MCF 10A (cell line): ENCODE measurements around the gene SERTAD3. TPM values are rescaled to one million over a fixed set of nuclear protein-coding genes. Genes with fewer than 3 reads are reported as not detected.

ENCODE experiments used
- BruUV-seq: library from RNA; stranded (reverse); fragments of 400-500 nt; replicated peaks from 2 replicates; lab custom pipeline; 2021; lab: Mats Ljungman, UMichigan
- CTCF ChIA-PET: fragments of 300-600 bp; sonication (Branson Sonifier 250); formaldehyde crosslinking; extraction: SDS; loops from one replicate; lab custom pipeline; 2021; ENCODE audit warnings: antibody characterized with exemption, inconsistent platforms; lab: Yijun Ruan, JAX
- POLR2A ChIA-PET: fragments of 300-600, 350-650 bp; sonication (Branson Sonifier 250); formaldehyde crosslinking; extraction: SDS; loops from one replicate; lab custom pipeline; 2020; ENCODE audit warnings: antibody characterized with exemption, inconsistent platforms; lab: Yijun Ruan, JAX
- DNase-seq: peaks from one replicate; pipeline ENCODE4 v3.0.0-alpha.2; 2018; ENCODE audit not compliant: unreplicated experiment
- H3K27ac Mint-ChIP-seq: one replicate; pipeline ENCODE4 v1.8.0; 2022; ENCODE audit warnings: mild to moderate bottlenecking, low read depth, mixed read lengths; ENCODE audit not compliant: unreplicated experiment
- H3K27me3 Mint-ChIP-seq: one replicate; pipeline ENCODE4 v1.8.0; 2022; ENCODE audit warnings: mixed read lengths; ENCODE audit not compliant: insufficient read depth, unreplicated experiment
- H3K36me3 Mint-ChIP-seq: one replicate; pipeline ENCODE4 v1.8.0; 2022; ENCODE audit warnings: mild to moderate bottlenecking, moderate library complexity, mixed read lengths; ENCODE audit not compliant: insufficient read depth, unreplicated experiment
- H3K4me1 Mint-ChIP-seq: one replicate; pipeline ENCODE4 v1.8.0; 2022; ENCODE audit warnings: mixed read lengths; ENCODE audit not compliant: insufficient read depth, unreplicated experiment
- H3K4me3 Mint-ChIP-seq: one replicate; pipeline ENCODE4 v1.8.0; 2022; ENCODE audit warnings: mild to moderate bottlenecking, moderate library complexity, mixed read lengths; ENCODE audit not compliant: unreplicated experiment
- H3K9me3 Mint-ChIP-seq: one replicate; pipeline ENCODE4 v1.8.0; 2022; ENCODE audit warnings: mixed read lengths; ENCODE audit not compliant: unreplicated experiment
- intact Hi-C: fragments of 100-400 bp; cut with micrococcal nuclease; formaldehyde crosslinking; loops from 2 replicates; pipeline ENCODE4 v1.14.1; 2022
- total RNA-seq: library from RNA; stranded (reverse); gene quantifications from 2 replicates; pipeline ENCODE4 v1.2.3, GENCODE V29; 2022
- TF ChIP-seq, protein P1 (sequence below): fragments of 200-600 bp; IDR thresholded peaks from one replicate; pipeline ENCODE4 v1.8.0; 2022; ENCODE audit warnings: antibody characterized with exemption, mild to moderate bottlenecking; ENCODE audit not compliant: unreplicated experiment

SERTAD3 gene
- total RNA-seq, 1 experiment from 2014 or later: 23.3 TPM

DNA sequence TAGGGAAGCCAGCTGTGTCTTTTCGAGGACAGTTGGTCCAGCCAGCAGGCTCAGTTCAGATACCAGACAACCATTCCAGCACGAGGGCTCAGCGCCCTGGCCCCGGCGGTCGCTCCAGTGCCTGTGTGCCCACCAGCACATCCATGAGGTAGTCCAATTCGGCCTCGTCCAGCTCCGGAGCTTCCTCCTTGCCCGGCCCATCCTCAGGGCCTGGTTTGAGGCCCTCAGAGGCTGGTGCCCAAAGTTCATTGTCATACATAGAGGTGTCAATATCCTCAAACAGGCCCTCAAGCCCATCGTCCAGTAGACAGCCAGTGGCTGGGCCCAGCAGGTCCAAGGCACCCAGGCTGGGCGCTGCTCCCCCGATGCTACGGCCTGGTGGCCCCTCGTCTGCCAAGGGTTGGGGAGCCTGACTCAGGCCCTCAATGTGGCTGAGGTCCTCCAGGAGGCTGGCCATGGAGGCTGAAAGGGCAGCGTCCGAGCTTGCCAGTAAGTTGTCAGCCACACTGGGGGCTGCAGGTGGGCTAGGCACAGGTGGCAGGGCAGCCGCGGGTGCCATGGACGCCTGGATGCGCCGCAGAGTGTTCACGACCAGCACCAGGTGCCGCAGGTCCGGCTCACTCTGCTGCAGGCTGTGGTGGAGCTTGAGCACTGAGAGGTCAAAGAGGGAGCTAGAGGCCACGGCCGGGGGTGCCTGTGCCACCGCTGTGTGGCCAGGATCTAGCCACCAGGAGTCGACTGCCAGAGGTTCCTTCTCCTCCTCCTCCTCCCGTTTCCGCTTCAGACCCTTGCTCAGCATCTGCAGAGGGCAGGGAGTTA is 21.2 kb downstream of the SERTAD3 start:
- Mint-ChIP-seq H3K36me3 (peaks cover 22% of the 10 kb centered on the region), H3K27me3 (no peaks in the 10 kb centered on the region), H3K9me3 (no peaks in the 10 kb centered on the region), H3K27ac (no peak overlapping the region), H3K4me3 (no peak overlapping the region), H3K4me1 (no peaks in the 10 kb centered on the region)
- ChIA-PET POLR2A (interaction anchor here (1.1 to 5.5 kb wide), 7 partner anchors 11 to 180 kb away, joined by 3 to 125 read pairs (median 14); partner anchors contain the start of genes BLVRB and SERTAD3), CTCF (interaction anchor here (0.5 to 3.2 kb wide), 10 partner anchors 10 to 945 kb away, joined by 3 to 18 read pairs (median 3); partner anchors contain the start of genes BLVRB and SERTAD3)
- TF ChIP-seq, protein P1, sequence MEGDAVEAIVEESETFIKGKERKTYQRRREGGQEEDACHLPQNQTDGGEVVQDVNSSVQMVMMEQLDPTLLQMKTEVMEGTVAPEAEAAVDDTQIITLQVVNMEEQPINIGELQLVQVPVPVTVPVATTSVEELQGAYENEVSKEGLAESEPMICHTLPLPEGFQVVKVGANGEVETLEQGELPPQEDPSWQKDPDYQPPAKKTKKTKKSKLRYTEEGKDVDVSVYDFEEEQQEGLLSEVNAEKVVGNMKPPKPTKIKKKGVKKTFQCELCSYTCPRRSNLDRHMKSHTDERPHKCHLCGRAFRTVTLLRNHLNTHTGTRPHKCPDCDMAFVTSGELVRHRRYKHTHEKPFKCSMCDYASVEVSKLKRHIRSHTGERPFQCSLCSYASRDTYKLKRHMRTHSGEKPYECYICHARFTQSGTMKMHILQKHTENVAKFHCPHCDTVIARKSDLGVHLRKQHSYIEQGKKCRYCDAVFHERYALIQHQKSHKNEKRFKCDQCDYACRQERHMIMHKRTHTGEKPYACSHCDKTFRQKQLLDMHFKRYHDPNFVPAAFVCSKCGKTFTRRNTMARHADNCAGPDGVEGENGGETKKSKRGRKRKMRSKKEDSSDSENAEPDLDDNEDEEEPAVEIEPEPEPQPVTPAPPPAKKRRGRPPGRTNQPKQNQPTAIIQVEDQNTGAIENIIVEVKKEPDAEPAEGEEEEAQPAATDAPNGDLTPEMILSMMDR: no peak
- no TSS peak for BruUV-seq
- DNase-seq: no peak
- intact Hi-C loops: no loop called here

DNA sequence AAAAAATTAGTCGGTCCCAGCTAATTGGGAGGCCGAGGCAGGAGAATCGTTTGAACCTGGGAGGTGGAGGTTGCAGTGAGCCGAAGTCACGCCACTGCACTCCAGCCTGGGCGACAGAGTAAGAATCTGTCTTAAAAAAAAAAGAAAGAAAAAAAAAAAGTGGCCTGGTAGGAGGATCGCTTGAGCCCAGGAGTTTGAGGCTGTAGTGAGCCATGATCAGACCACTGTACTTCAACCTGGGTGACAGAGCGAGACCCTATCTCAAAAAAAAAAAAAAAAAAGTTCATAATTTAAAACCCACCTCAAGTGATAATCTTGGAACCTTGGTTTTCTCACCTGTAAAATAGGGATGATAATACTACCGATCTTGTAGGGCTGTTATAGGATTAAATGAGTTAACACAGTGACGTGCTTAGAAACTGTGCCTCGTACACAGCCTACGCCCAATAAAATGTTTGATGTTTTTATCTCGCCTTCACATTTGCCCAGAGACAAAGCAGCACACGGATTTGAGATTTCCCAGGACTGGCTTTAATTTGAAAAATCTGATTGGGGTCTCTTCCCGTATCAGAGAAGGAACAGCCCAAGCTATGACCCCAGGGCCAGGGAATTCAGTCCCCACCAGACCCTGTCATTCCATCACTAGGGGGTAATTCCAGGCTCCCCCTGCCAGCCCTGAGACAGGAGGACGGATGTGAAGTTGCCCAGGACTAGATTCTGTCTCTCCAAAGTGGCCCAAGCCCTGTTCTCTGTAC is 22.0 kb downstream of the SERTAD3 start:
- POLR2A ChIA-PET: interaction anchor here (0.7 to 5.5 kb wide), 9 partner anchors 10 to 942 kb away, joined by 3 to 125 read pairs (median 9); partner anchors contain the start of genes B9D2, BLVRB, C19orf47 and PLD3
- TF ChIP-seq, protein P1: no peak
- no peak for DNase-seq
- intact Hi-C loops: loop anchor here (2.0 kb wide), 1 partner anchor 107 kb away; no protein-coding TSS in a partner anchor
- peaks cover under 1% of the 10 kb centered on the region for H3K4me1 Mint-ChIP-seq
- peak overlapping the region; percentile 96 for H3K27ac Mint-ChIP-seq
- H3K4me3 Mint-ChIP-seq: peak overlapping the region; percentile 86
- no TSS peak for BruUV-seq
- no peaks in the 10 kb centered on the region for H3K9me3 Mint-ChIP-seq
- CTCF ChIA-PET: interaction anchor here (0.6 to 3.2 kb wide), 8 partner anchors 11 to 216 kb away, joined by 3 to 18 read pairs (median 4); partner anchors contain the start of genes BLVRB and SERTAD3
- H3K36me3 Mint-ChIP-seq: peaks cover 22% of the 10 kb centered on the region
- no peaks in the 10 kb centered on the region for H3K27me3 Mint-ChIP-seq

DNA sequence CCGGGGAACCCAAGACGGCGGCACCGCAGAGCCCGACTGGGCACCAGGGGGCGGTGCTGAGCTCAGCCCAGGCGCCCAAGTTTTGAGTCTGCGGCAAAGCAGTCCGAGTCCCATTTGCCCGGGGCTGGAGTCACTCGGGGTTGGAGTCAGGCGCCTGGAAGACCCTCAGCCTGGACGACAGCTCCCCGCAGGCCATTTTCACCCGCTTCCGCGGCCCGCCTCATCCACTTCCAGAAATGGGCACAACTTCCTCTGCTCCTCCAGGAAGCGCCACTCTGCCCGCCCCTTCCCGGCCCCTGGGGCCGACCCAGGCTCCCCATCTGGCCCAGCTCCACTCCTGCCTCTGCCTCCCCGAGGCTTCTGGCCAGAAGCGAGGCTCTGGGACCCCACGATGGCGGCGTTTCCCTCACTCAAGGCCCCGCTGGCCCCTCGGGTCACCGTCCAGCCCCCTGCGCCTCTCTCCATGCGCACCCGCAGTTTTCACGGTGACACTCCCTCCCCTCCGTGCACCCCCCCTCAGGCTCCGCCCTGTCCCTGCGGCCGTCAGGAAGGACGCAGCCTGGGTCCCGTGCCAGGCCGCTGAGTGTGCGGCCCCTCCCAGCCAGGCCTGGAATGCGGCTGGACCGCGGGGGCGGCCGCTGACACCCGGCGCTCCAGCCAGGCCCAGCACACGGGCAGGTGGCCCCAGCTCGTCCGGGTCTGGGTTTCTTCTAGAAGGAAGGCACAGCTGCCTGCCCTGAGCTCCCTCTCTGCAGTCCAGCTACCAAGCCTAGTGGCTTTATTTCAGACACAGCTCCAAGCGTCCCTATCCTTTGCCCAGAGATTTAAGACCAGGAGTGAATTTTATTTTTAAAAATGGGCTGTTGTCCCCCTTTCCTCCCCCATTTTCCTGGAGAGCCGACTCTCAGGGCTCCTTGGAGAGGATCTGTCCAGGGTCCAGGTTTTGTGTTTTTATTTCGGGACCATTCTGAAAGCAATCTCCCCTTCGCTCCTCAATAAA is 23.1 kb downstream of the SERTAD3 start:
- Mint-ChIP-seq H3K4me3 (peak overlapping the region; percentile 86), H3K9me3 (no peaks in the 10 kb centered on the region), H3K4me1 (peaks cover 6% of the 10 kb centered on the region), H3K36me3 (peaks cover 22% of the 10 kb centered on the region), H3K27ac (peak overlapping the region; percentile 96), H3K27me3 (no peaks in the 10 kb centered on the region)
- TSS peak; percentile 78 for BruUV-seq
- POLR2A ChIA-PET: interaction anchor here (0.6 to 5.5 kb wide), 19 partner anchors 9 to 943 kb away, joined by 3 to 125 read pairs (median 4); partner anchors contain the start of genes ACTMAP, B9D2, BLVRB and C19orf47
- intact Hi-C loops: loop anchor here (1.0 to 2.0 kb wide), 4 partner anchors 22 to 116 kb away; no protein-coding TSS in a partner anchor
- TF ChIP-seq, protein P1: peak; percentile 96
- CTCF ChIA-PET: interaction anchor here (0.6 to 3.2 kb wide), 28 partner anchors 8 to 318 kb away, joined by 3 to 18 read pairs (median 4); partner anchors contain the start of genes BLVRB, LTBP4, SERTAD3 and SPTBN4
- DNase-seq: peak; percentile 96
